GM20000 (cell line): Measurements from ENCODE around the gene NSUN5.

ENCODE experiments used
- DNase-seq: peaks from one replicate; pipeline ENCODE4 v3.0.0; 2012; ENCODE audit warnings: low spot score
- TF ChIP-seq, protein P1 (sequence below): IDR thresholded peaks from 2 replicates; pipeline ENCODE4 v1.5.1; 2012; ENCODE audit warnings: mild to moderate bottlenecking, control low read depth; ENCODE audit errors: extremely low read depth, missing control alignments

NSUN5 gene

DNA sequence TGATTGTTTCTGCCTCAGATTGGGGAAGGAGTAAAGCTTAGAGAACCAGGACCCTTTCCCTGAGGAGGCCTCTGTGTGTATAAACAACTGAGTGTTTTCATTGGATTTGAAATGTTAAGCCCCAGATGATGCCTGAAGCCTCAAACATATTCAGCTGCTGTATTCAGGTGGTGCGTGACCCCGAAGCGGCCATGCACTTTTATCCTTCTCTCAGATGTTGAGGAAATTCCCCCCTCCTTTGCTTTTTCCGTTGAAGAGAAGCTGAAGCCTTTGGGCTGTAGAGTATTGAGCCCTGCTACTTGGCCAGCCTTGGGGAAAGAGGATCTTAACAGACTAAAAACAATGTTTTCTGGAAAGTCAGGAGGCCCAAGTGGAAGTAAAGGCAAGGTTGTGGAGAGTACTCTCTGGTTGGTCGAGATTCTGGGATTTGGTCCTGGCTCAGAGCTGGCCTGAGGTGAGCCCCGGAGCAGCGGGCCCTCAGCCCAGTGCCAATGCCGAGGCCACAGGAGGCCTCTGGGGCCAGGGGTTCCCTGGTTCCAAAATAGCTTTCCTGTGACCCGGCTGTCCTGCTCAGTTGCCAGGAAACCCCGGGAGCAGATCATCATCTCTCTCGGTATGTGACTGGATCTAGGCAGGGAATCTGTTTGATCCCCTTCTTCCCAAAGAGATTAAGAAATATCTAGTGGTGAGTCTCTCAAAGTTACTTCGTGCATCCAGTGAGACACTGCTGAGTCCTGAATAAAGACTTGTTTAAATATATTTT, 41.9 kb upstream of the NSUN5 start:
- DNase-seq, result no peak
- TF ChIP-seq, protein P1, sequence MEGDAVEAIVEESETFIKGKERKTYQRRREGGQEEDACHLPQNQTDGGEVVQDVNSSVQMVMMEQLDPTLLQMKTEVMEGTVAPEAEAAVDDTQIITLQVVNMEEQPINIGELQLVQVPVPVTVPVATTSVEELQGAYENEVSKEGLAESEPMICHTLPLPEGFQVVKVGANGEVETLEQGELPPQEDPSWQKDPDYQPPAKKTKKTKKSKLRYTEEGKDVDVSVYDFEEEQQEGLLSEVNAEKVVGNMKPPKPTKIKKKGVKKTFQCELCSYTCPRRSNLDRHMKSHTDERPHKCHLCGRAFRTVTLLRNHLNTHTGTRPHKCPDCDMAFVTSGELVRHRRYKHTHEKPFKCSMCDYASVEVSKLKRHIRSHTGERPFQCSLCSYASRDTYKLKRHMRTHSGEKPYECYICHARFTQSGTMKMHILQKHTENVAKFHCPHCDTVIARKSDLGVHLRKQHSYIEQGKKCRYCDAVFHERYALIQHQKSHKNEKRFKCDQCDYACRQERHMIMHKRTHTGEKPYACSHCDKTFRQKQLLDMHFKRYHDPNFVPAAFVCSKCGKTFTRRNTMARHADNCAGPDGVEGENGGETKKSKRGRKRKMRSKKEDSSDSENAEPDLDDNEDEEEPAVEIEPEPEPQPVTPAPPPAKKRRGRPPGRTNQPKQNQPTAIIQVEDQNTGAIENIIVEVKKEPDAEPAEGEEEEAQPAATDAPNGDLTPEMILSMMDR, result no peak

DNA sequence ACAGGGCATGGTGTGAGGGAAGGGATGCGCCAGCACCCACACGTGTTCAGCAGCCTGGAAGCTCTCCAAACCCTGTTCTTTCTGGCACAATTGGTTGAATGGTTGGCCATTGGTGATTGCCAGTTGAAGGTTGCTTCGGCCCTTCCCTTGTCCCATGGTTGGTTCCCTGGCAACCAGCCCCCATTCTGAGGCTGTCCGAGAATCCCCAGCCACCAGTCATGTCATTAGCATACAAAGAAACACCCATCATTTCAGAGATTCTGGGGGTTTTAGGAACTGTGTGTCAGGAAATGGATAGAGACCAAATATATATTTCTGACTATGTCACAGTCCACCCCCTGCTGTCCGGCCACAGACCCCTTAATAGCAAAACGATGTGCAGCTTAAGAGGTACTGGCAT, 41.1 kb upstream of the NSUN5 start:
- DNase-seq, result no peak
- TF ChIP-seq, protein P1, result no peak

DNA sequence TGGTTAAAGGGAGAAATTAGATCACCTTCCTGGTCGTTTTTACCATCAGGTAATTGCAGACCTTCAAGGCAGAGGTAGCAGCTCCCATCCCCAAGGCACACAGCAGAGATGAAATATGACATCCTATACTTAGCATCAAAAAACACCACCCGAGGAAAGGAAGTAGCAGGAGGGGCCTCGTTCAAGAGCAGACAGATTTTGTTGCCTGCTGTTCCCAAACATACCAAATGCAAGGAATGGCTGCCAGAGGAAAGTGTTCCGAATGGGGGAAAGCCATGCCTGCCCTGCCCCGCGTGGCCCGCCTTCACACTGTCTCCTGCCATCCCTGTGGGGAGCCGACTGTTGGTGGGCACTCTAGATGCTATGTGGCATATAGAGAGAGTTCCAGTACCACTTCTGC, 37.3 kb upstream of the NSUN5 start:
- DNase-seq, result no peak
- TF ChIP-seq, protein P1, result no peak

DNA sequence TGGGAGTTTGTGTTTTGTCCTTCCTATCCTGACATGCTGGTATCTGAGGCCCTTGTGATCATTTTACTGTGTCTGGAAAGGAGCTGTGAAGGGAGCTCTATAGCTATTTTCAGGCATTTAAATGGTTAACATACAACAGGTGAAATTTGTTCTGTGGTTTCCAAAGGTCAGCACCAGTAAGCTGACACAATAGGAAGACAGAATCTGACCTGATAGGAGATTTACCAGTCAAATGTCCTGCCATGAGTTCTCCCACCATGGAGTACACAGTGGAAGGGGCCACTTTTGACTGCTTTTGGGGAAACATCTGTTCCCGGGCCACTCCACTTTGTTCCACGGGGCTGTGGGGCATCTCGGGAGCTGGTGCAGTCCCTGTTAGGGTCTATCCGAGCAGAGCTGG, 36.9 kb upstream of the NSUN5 start:
- no peak for DNase-seq
- TF ChIP-seq, protein P1, result no peak

DNA sequence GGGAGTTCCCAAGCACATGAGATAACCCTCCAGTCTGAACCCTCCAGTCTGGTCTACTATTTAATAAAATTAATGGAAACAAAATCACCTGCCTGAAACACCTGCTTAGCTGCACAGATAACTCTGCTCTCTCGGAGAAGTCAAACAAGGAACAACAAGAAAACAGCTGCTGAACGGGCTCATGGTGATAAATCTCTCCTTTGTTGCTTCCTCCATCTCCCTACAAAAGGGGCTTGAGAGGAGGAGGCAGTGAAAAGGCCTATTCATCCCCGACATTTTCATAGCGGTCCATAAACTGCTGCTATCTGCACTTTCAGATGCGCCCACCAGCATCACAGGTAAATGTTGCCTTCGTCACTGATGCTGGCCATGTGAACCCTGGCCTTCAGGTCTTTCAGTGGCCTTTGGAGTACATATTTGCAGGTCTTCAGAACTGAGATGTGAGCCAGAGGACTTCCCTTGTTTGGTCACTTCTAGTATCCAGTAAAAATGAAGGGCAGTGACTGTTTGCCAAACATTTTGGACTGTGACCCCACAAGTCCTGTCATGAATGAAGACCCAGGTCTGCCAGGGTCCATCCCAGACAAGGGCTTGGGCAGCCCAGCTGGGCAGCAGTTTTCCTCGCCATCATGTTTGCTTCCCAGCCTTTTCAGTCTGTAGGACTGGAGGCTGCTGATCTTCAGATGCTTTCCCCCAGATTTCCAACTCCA, 35.2 kb upstream of the NSUN5 start:
- TF ChIP-seq, protein P1, result no peak
- no peak for DNase-seq

DNA sequence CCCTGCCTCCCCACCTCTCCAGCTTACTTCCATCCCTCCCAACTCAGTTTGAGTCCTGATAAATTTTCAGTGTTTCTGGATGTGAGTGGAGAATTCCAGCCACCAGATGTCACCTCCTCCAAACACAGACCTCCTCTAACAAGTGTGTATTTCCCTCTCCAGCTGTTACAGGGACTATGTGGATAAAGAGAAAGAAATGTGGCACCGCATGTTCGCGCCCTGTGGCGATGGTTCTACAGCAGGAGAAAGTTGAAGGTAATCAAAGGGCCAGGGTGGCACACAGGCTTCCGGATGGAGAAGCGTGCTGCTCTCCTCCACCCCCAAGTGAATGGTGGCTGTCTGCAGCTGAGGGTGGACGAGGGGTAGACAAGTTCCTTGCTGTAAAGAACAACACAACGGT, 34.0 kb upstream of the NSUN5 start:
- DNase-seq, result no peak
- TF ChIP-seq, protein P1, result no peak

DNA sequence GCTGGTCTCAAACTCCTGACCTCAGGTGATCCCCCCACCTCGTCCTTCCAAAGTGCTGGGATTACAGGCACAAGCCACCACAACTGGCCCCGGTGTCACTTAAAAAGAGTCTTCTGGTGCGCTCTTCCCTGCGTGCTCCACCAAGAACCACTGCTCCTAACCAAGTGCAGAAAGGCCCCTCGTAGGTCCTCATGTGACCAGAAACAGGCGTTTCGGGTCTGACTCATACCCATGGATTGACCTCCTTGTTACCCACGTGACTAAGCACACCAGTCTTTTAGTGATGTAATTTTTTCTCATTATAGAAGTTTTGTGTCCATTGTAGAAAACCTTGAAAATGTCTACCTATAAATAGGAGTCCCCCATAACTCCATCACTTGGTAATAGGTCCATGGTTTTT, 33.3 kb upstream of the NSUN5 start:
- TF ChIP-seq, protein P1, result no peak
- DNase-seq, result no peak
